GM12878 (cell line): ENCODE results near the gene ARPC1B. TPM values are rescaled to one million over a fixed set of nuclear protein-coding genes. Genes with fewer than 3 reads are reported as not detected.

Experiments
- DPF2 ChIP-seq: fragments of 450-650 bp; IDR thresholded peaks from 2 replicates; pipeline ENCODE4 v1.6.1; 2017; ENCODE audit warnings: mild to moderate bottlenecking
- ESRRA ChIP-seq: IDR thresholded peaks from 2 replicates; pipeline ENCODE4 v1.6.1; 2012; ENCODE audit warnings: mild to moderate bottlenecking, low read length, improper control_type of control experiment
- GABPA ChIP-seq: IDR thresholded peaks from 2 replicates; pipeline ENCODE4 v1.6.1; 2014; ENCODE audit warnings: antibody characterized with exemption, low read depth, mild to moderate bottlenecking, inconsistent platforms
- HDAC2 ChIP-seq: fragments of 200-600 bp; sonication (generic); IDR thresholded peaks from 2 replicates; pipeline ENCODE4 v1.6.1; 2017
- IKZF2 ChIP-seq, 2 experiments: fragments of 450-650 bp; IDR thresholded peaks; 2 replicates each; pipeline ENCODE4 v1.6.1; 2017; ENCODE audit warnings: mild to moderate bottlenecking in 2 of 2, moderate library complexity in 2 of 2
- LARP7 ChIP-seq: fragments of 450-650 bp; IDR thresholded peaks from 2 replicates; pipeline ENCODE4 v1.6.1; 2017; ENCODE audit warnings: mild to moderate bottlenecking
- MTA2 ChIP-seq: fragments of 450-650 bp; IDR thresholded peaks from 2 replicates; pipeline ENCODE4 v1.6.1; 2016; ENCODE audit warnings: low read depth, mild to moderate bottlenecking, moderate library complexity
- POLR2A ChIP-seq: IDR thresholded peaks from 2 replicates; pipeline ENCODE4 v1.6.1; 2011; ENCODE audit warnings: low read depth, mild to moderate bottlenecking, low read length
- RAD51 ChIP-seq: fragments of 450-650 bp; IDR thresholded peaks from 2 replicates; pipeline ENCODE4 v1.6.1; 2016; ENCODE audit warnings: moderate library complexity, mild to moderate bottlenecking, inconsistent platforms
- RFX5 ChIP-seq: IDR thresholded peaks from 2 replicates; pipeline ENCODE4 v1.6.1; 2011; ENCODE audit warnings: low read depth, low read length, improper control_type of control experiment
- SMAD5 ChIP-seq: IDR thresholded peaks from 2 replicates; pipeline ENCODE4 v1.6.1; 2016; ENCODE audit warnings: antibody characterized with exemption, low read depth
- TCF12 ChIP-seq: IDR thresholded peaks from 2 replicates; pipeline ENCODE4 v1.6.1; 2011; ENCODE audit warnings: low read depth, mild to moderate bottlenecking, low read length
- ZBED1 ChIP-seq: IDR thresholded peaks from 2 replicates; pipeline ENCODE4 v1.6.1; 2016; ENCODE audit warnings: borderline replicate concordance
- ZNF207 ChIP-seq: fragments of 450-650 bp; IDR thresholded peaks from 2 replicates; pipeline ENCODE4 v1.6.1; 2014; ENCODE audit warnings: antibody characterized with exemption, mild to moderate bottlenecking, borderline replicate concordance
- polyA plus RNA-seq, 11 experiments: library from polyadenylated mRNA; depleted of rRNA in 4 of 11; unstranded in 6 of 11; stranded (reverse) in 5 of 11; fragments of >200 nt; fragmentation: Nextera tagmentation in 4 of 11; fragmentation: Illumina TruSeq in 1 of 11; extraction: Ambion mirVana in 4 of 11; extraction: Trizol in 1 of 11; gene quantifications; 1 replicate in 1 of 11; 2 replicates in 10 of 11; pipeline versions ENCODE4 v1.2.1 to v1.2.3, GENCODE V29; 2011 to 2016; ENCODE audit warnings: inconsistent platforms in 2 of 11, missing spikeins in 2 of 11, low read depth in 1 of 11
- total RNA-seq, 4 experiments: library from RNA; depleted of rRNA in 3 of 4; stranded (reverse); fragments of >200 nt in 3 of 4; fragmentation: Illumina TruSeq in 1 of 4; extraction: Trizol in 1 of 4; gene quantifications; 2 replicates each; pipeline versions ENCODE4 v1.2.1 to v1.2.3, GENCODE V29; 2013 to 2021
- TF ChIP-seq, protein P1 (sequence below): fragments of 450-650 bp; IDR thresholded peaks from 2 replicates; pipeline ENCODE4 v1.6.1; 2017; ENCODE audit warnings: mild to moderate bottlenecking, moderate library complexity
- TF ChIP-seq, protein P2 (sequence below): fragments of 150-350 bp; IDR thresholded peaks from 2 replicates; pipeline ENCODE4 v1.6.1; 2014; ENCODE audit warnings: mild to moderate bottlenecking, low read depth, low read length
- TF ChIP-seq, protein P3 (sequence below): IDR thresholded peaks from 2 replicates; pipeline ENCODE4 v1.6.1; 2011; ENCODE audit warnings: mild to moderate bottlenecking, low read depth, low read length, moderate library complexity; ENCODE audit not compliant: insufficient replicate concordance
- TF ChIP-seq, protein P4 (sequence below): fragments of 450-650 bp; IDR thresholded peaks from 2 replicates; pipeline ENCODE4 v1.6.1; 2017; ENCODE audit warnings: antibody characterized with exemption, mild to moderate bottlenecking, moderate library complexity
- TF ChIP-seq, protein P5 (sequence below): IDR thresholded peaks from 2 replicates; pipeline ENCODE4 v1.6.1; 2011; ENCODE audit warnings: borderline replicate concordance, low read depth, mild to moderate bottlenecking, moderate library complexity, low read length; ENCODE audit not compliant: insufficient read depth, poor library complexity, severe bottlenecking

ARPC1B gene
- total and polyA plus RNA-seq, 10 of the 15 experiments (the other 5 are each of a cell fraction or from before 2014, with no cell fraction given): 14.1 to 762 (median 387) TPM

DNA sequence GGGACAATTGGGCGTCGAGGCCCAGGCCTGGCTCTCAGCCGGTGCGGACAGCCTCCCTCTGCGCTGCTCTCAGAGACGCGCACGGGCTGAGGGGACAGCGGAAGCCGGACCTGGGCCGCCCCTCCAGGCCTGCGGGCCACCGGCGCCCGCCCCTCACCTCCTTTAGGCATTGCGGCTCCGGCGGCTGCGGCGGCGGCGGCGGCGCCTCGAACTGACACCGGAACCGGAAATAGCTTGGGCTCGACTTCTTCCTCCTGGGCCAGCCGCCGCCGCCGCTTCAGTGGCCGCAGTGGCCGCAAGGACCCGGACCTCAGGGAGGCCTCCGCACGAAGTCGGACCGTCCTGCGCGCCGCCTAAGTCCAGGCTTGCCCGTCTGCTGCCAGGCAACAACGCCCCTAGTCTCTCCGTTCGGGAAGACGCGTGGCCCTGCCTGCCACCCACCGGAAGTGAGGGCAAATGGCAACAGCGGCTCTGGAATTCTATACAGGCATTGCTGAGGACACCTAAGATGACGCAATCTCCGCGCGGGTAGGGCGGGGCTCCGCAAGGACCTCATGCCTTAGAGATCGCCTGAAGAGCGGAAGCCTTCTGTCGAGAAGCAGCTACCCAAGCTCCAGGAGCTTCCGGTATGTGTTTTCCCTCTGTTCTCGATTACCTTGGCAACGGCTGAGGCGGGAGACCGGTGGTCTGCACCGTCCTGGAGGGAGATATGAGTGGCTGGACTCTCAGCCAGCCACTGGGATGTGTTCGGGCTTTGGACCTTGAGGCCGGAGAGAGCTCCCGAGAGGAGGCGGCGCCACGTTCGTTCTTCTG is 34.1 kb downstream of the ARPC1B start, which contains the start of the genes BUD31 and PDAP1 (continued):
- no peak for TF ChIP-seq RAD51
- TF ChIP-seq, protein P1, sequence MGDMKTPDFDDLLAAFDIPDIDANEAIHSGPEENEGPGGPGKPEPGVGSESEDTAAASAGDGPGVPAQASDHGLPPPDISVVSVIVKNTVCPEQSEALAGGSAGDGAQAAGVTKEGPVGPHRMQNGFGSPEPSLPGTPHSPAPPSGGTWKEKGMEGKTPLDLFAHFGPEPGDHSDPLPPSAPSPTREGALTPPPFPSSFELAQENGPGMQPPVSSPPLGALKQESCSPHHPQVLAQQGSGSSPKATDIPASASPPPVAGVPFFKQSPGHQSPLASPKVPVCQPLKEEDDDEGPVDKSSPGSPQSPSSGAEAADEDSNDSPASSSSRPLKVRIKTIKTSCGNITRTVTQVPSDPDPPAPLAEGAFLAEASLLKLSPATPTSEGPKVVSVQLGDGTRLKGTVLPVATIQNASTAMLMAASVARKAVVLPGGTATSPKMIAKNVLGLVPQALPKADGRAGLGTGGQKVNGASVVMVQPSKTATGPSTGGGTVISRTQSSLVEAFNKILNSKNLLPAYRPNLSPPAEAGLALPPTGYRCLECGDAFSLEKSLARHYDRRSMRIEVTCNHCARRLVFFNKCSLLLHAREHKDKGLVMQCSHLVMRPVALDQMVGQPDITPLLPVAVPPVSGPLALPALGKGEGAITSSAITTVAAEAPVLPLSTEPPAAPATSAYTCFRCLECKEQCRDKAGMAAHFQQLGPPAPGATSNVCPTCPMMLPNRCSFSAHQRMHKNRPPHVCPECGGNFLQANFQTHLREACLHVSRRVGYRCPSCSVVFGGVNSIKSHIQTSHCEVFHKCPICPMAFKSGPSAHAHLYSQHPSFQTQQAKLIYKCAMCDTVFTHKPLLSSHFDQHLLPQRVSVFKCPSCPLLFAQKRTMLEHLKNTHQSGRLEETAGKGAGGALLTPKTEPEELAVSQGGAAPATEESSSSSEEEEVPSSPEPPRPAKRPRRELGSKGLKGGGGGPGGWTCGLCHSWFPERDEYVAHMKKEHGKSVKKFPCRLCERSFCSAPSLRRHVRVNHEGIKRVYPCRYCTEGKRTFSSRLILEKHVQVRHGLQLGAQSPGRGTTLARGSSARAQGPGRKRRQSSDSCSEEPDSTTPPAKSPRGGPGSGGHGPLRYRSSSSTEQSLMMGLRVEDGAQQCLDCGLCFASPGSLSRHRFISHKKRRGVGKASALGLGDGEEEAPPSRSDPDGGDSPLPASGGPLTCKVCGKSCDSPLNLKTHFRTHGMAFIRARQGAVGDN: peak; percentile 20; the same call in 1 of the 2 replicates
- TF ChIP-seq DPF2: no peak
- TF ChIP-seq GABPA: peak; percentile 93
- TF ChIP-seq RFX5: 0 out of 2 replicates have a peak, but pooled peaks have one; percentile 17
- TF ChIP-seq IKZF2 (IDR thresholded peaks at IDR 0.05): peak; percentile 4 to 9; a peak in 3 of 4 replicates
- peak; percentile 99 for TF ChIP-seq ZNF207
- TF ChIP-seq, protein P2, sequence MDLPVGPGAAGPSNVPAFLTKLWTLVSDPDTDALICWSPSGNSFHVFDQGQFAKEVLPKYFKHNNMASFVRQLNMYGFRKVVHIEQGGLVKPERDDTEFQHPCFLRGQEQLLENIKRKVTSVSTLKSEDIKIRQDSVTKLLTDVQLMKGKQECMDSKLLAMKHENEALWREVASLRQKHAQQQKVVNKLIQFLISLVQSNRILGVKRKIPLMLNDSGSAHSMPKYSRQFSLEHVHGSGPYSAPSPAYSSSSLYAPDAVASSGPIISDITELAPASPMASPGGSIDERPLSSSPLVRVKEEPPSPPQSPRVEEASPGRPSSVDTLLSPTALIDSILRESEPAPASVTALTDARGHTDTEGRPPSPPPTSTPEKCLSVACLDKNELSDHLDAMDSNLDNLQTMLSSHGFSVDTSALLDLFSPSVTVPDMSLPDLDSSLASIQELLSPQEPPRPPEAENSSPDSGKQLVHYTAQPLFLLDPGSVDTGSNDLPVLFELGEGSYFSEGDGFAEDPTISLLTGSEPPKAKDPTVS: peak; percentile 5; the same call in 1 of the 2 replicates
- peak; percentile 27; the same call in 1 of the 2 replicates for TF ChIP-seq MTA2
- TF ChIP-seq, protein P3, sequence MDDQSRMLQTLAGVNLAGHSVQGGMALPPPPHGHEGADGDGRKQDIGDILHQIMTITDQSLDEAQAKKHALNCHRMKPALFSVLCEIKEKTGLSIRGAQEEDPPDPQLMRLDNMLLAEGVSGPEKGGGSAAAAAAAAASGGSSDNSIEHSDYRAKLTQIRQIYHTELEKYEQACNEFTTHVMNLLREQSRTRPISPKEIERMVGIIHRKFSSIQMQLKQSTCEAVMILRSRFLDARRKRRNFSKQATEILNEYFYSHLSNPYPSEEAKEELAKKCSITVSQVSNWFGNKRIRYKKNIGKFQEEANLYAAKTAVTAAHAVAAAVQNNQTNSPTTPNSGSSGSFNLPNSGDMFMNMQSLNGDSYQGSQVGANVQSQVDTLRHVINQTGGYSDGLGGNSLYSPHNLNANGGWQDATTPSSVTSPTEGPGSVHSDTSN: peak; percentile 4
- peak; percentile 88 for TF ChIP-seq POLR2A
- 0 out of 2 replicates have a peak, but pooled peaks have one; percentile 20 for TF ChIP-seq ESRRA
- peak; percentile 93 for TF ChIP-seq LARP7
- TF ChIP-seq ZBED1: peak; percentile 41; the same call in 1 of the 2 replicates
- TF ChIP-seq HDAC2: 0 out of 2 replicates have a peak, but pooled peaks have one; percentile 36
- peak; percentile 93 for TF ChIP-seq SMAD5
- TF ChIP-seq, protein P4, sequence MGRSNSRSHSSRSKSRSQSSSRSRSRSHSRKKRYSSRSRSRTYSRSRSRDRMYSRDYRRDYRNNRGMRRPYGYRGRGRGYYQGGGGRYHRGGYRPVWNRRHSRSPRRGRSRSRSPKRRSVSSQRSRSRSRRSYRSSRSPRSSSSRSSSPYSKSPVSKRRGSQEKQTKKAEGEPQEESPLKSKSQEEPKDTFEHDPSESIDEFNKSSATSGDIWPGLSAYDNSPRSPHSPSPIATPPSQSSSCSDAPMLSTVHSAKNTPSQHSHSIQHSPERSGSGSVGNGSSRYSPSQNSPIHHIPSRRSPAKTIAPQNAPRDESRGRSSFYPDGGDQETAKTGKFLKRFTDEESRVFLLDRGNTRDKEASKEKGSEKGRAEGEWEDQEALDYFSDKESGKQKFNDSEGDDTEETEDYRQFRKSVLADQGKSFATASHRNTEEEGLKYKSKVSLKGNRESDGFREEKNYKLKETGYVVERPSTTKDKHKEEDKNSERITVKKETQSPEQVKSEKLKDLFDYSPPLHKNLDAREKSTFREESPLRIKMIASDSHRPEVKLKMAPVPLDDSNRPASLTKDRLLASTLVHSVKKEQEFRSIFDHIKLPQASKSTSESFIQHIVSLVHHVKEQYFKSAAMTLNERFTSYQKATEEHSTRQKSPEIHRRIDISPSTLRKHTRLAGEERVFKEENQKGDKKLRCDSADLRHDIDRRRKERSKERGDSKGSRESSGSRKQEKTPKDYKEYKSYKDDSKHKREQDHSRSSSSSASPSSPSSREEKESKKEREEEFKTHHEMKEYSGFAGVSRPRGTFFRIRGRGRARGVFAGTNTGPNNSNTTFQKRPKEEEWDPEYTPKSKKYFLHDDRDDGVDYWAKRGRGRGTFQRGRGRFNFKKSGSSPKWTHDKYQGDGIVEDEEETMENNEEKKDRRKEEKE: no peak
- TF ChIP-seq TCF12: 0 out of 2 replicates have a peak, but pooled peaks have one; percentile 20
- TF ChIP-seq, protein P5, sequence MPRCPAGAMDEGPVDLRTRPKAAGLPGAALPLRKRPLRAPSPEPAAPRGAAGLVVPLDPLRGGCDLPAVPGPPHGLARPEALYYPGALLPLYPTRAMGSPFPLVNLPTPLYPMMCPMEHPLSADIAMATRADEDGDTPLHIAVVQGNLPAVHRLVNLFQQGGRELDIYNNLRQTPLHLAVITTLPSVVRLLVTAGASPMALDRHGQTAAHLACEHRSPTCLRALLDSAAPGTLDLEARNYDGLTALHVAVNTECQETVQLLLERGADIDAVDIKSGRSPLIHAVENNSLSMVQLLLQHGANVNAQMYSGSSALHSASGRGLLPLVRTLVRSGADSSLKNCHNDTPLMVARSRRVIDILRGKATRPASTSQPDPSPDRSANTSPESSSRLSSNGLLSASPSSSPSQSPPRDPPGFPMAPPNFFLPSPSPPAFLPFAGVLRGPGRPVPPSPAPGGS: no peak
